ENCODE data around the gene PELO. TPM values are rescaled to one million over a fixed set of nuclear protein-coding genes. Genes with fewer than 3 reads are reported as not detected.
A peak's percentile ranks its signal among the peaks of the same experiment; 100 is the strongest.
"Not testable (repeated sequence)": the region's sequence is repeated elsewhere in the genome, so short reads cannot be mapped to it uniquely, and the experiment has no call there.

Gene PELO
- total RNA-seq, 3 donors from 2014 or later = 11.7 to 16.7 (median 12.1) TPM

GRCh38 chr5:52814352-52815148 is 26.8 kb downstream of the PELO start:
- no peaks in the 10 kb centered on the region for H3K27me3 ChIP-seq
- no peaks in the 10 kb centered on the region for H3K9me3 ChIP-seq
- H3K36me3 ChIP-seq = no peaks in the 10 kb centered on the region
- TF ChIP-seq CTCF (IDR thresholded peaks at IDR 0.05) = no peak
- TF ChIP-seq POLR2AphosphoS5 (IDR thresholded peaks at IDR 0.05) = no peak
- no peak for TF ChIP-seq POLR2A (IDR thresholded peaks at IDR 0.05)
- peak overlapping the region in 1 of 2 donors; percentile 38 for H3K27ac ChIP-seq
- intact Hi-C loops (cut with DNase I; ENCODE audit: low total_unique reads) = no loop called here
- H3K4me1 ChIP-seq = no peaks in the 10 kb centered on the region
- no peak overlapping the region for H3K4me3 ChIP-seq
- DNase-seq (ENCODE audit: low spot score in 2 of 2) = no peak

GRCh38 chr5:52817818-52818217 is 30.1 kb downstream of the PELO start:
- Histone ChIP-seq H3K4me1 (no peaks in the 10 kb centered on the region), H3K27ac (no peak overlapping the region)

GRCh38 chr5:52818360-52818759 is 30.6 kb downstream of the PELO start:
- no peak for DNase-seq (ENCODE audit: low spot score in 2 of 2)
- H3K9me3 ChIP-seq = no peaks in the 10 kb centered on the region
- no peak overlapping the region for H3K4me3 ChIP-seq
- H3K27me3 ChIP-seq = no peaks in the 10 kb centered on the region
- no peaks in the 10 kb centered on the region for H3K36me3 ChIP-seq
- H3K4me1 ChIP-seq = no peaks in the 10 kb centered on the region
- no peak overlapping the region for H3K27ac ChIP-seq
- intact Hi-C loops (cut with DNase I; ENCODE audit: low total_unique reads) = no loop called here
- no peak for TF ChIP-seq POLR2A (IDR thresholded peaks at IDR 0.05)
- no peak for TF ChIP-seq POLR2AphosphoS5 (IDR thresholded peaks at IDR 0.05)
- no peak for TF ChIP-seq CTCF (IDR thresholded peaks at IDR 0.05)

More at GRCh38 chr5:52817818-52818217, 30.1 kb downstream of the PELO start:
- H3K9me3 ChIP-seq = no peaks in the 10 kb centered on the region
- no peaks in the 10 kb centered on the region for H3K27me3 ChIP-seq
- TF ChIP-seq POLR2AphosphoS5 (IDR thresholded peaks at IDR 0.05) (no peak), POLR2A (IDR thresholded peaks at IDR 0.05) (no peak), CTCF (IDR thresholded peaks at IDR 0.05) (no peak)
- DNase-seq (ENCODE audit: low spot score in 2 of 2) = no peak
- H3K36me3 ChIP-seq = no peaks in the 10 kb centered on the region
- intact Hi-C loops (cut with DNase I; ENCODE audit: low total_unique reads) = no loop called here
- H3K4me3 ChIP-seq = no peak overlapping the region

- H3K27ac ChIP-seq; H3K27me3 ChIP-seq; DNase-seq (ENCODE audit: low spot score in 2 of 2); intact Hi-C loops (cut with DNase I; ENCODE audit: low total_unique reads); H3K9me3 ChIP-seq; H3K4me1 ChIP-seq; H3K36me3 ChIP-seq; H3K4me3 ChIP-seq: not testable (repeated sequence)
Observed at GRCh38 chr5:52818807-52819206, 31.1 kb downstream of the PELO start.

GRCh38 chr5:52821901-52822300 is 34.2 kb downstream of the PELO start:
- intact Hi-C loops (cut with DNase I; ENCODE audit: low total_unique reads) = loop anchor here (2.0 kb wide), 1 partner anchor 41 kb away; no protein-coding TSS in a partner anchor
- TF ChIP-seq POLR2A (IDR thresholded peaks at IDR 0.05) = no peak
- TF ChIP-seq POLR2AphosphoS5 (IDR thresholded peaks at IDR 0.05) = no peak
- no peak for TF ChIP-seq CTCF (IDR thresholded peaks at IDR 0.05)
- Histone ChIP-seq H3K36me3 (no peaks in the 10 kb centered on the region), H3K4me1 (no peaks in the 10 kb centered on the region), H3K4me3 (no peak overlapping the region), H3K9me3 (no peaks in the 10 kb centered on the region), H3K27ac (peak overlapping the region in 1 of 2 donors; percentile 35), H3K27me3 (no peaks in the 10 kb centered on the region)
- DNase-seq (ENCODE audit: low spot score in 2 of 2) = no peak

Data from breast epithelium (tissue), 4 donors.